Measurements from ENCODE around the gene AADAC.
A peak's percentile ranks its signal among the peaks of the same experiment; 100 is the strongest.
"Not testable (repeated sequence)": the region's sequence is repeated elsewhere in the genome, so short reads cannot be mapped to it uniquely, and the experiment has no call there.

The AADAC gene

DNA sequence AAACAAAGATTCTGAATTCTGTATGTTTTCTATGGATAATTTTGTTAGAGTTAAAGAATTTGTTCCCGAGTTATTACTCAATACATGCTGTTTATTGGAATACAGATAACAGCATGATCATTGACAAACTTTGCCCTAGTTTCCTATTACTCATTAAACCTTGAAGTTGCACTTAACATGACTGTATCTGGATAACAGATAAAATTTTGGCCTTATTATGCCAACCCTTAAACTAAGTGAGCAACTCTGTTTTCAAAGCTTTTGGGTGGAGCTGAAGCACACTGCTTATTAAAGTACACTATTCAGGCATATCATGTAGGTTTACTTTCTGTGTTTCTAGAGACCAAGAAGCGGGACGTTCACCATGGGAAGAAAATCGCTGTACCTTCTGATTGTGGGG, at the start of gene AADAC:
Gene AADAC, plus strand, starts transcription at position 318 of the 400 bp plus-strand sequence. Its CDS starts 47 bp downstream, at position 365.
- DNase-seq (ENCODE audit: low read depth), result peak; percentile 57

GRCh38 chr3:151764699-151765098, 49.2 kb upstream of the AADAC start:
- DNase-seq (ENCODE audit: low read depth), result not testable (repeated sequence)

DNA sequence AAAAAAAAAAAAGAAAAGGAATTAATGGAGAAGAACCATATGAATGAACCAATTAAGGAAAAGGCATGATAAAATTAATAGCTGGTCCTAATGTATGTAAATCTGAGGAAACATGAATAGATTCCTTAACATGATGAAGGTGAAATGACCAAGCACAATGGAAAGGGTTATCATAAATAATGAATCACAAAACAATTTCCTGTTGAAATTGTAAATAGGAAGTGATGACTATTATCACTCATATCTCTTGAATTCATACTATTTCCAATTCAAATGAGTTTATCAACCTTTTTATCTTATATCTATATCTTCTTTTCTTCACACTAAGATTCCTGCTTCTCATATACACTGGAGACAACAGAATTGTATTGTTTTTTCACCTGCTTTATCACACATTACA, 48.2 kb upstream of the AADAC start:
- DNase-seq (ENCODE audit: low read depth), result no peak

GRCh38 chr3:151766454-151766853, 47.5 kb upstream of the AADAC start:
- DNase-seq (ENCODE audit: low read depth), result peak; percentile 31

DNA sequence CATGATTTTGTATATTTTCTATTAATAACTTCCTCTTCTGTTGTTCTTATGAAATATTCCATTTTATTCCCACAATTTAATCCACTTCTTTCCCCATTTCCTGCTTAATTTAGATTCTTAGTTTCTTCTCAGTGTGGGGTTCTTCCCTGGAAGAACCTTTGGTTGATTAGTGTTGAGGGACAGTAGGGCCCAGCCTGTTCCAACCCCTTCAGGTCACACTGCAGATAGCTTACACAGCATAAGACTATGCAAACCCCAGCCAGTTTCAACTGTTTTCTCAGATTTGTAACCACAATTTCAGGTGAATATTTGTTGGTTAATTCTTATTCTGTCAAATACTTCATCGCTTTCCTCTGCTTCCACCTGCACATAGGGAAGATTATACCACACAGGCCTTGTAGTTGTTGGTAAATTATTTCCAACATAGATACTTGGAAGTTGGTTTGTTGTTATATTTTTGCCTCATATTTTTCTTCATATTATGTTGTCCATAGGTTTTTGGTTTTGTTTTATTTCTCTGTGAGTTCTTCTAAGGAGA, 45.5 kb upstream of the AADAC start:
- DNase-seq (ENCODE audit: low read depth), result no peak

GRCh38 chr3:151769175-151769574, 44.7 kb upstream of the AADAC start:
- no peak for DNase-seq (ENCODE audit: low read depth)

GRCh38 chr3:151770956-151771355, 43.0 kb upstream of the AADAC start:
- DNase-seq (ENCODE audit: low read depth), result peak; percentile 16

- DNase-seq (ENCODE audit: low read depth), result peak; percentile 24
Measured at GRCh38 chr3:151772825-151773480, 41.0 kb upstream of the AADAC start.

DNA sequence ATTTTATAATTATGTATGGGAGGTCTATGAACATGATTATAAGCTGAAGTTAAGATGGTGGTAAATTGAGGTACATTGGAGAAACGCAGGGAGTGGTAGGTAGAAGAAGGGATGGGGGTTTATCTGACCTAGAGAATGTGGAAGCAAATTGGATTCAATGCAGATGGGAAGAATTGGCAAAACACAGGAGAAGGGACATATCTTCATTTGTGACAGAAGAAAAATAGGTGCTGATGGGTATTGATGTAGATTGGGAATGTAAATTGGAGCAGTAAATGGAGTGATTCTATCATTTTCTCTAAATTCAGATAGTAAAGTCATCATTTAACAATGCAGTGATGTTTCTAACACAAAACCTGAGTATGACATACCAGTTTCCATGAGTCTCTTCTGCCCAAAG, 39.7 kb upstream of the AADAC start:
- no peak for DNase-seq (ENCODE audit: low read depth)

DNA sequence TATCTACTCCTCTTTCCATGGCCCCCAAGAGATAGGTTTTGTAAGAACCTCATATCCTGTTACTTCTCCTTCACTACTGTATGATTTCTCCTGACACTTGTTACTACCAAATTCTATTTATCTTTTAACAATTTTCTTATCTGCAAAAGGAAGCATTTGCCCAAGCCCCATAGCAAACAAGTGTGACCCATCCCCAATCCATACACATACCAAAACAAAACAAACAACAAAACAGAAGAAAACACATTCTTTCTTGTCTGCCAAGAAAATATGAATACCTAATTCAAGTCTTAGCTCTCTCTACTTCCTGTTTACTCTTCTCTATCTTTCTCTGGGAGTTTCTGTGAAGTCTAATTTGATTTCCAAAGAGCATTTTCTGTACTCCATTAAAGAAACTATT, 39.0 kb upstream of the AADAC start:
- DNase-seq (ENCODE audit: low read depth), result no peak

GRCh38 chr3:151775314-151776258, 38.3 kb upstream of the AADAC start:
- DNase-seq (ENCODE audit: low read depth), result no peak

DNA sequence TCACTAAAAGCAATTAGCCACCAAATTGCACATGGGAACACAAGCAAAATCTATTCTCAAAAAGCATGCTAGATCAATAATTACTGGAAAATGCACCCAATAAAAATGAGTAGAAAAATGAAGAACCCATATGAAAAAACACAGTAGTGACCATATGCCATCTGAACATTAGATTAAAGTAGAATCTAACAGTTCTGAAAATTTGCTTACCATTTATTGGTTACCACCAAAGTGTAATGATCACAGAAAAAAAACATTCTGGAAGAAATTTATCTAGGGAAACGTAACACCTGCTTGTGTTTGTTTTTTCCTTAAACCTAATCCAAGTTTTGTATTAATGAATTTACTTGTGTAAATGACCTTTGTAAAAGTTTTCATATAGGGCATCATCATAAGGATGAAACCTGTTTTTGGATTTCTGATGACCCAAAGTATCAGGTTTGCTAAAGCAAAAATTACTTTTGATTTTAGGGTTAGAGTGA, 37.6 kb upstream of the AADAC start:
- DNase-seq (ENCODE audit: low read depth), result no peak

GRCh38 chr3:151777880-151778279, 36.0 kb upstream of the AADAC start:
- no peak for DNase-seq (ENCODE audit: low read depth)

GRCh38 chr3:151787626-151788025, 26.3 kb upstream of the AADAC start:
- DNase-seq (ENCODE audit: low read depth), result no peak

DNA sequence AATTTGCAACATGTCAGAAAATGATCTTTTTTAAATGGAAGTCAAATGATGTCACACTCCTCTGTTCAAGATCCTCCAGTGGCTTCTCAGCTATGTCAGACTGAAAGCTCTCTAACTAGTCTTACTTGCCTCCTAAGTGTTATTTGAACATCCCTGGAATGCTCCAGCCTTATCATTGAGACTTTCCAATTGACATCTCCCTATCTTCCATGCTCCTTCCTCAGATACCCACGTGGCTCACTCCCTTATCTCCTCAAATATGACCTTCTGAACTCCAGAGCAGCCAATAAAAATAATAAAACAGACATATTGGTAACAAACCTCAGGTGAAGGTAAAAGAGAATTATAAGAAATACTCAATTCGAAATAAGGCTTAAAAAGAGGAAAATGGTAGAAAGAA, 25.5 kb upstream of the AADAC start:
- no peak for DNase-seq (ENCODE audit: low read depth)

DNA sequence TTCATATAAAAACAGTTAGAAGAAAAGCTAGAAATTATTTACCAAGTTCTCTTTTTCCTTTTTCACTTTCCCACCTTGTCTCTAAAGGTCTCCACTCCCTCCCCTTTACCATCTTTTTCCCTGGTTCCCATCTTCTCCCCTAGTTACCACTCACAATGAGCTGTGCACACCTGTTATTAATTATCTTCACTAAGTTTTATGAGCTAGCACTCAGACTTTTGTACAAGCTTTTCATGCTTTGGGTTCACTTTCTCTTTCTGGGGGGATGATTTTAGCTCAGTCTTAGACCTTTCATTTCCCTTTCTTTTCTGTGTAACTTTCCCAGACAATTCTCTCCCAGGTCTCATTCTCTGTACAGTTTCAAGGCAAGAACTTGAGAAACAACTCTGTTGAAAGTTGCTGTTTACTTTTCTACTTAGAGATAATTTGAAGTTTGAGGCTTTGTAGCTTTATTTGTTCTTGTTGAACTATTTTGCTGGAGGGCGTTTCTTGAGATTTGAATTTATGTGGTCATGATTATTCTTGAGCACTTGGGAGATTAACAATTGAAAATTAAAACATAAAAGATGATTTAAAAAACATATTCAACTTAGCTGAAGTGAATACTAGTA, 24.0 kb upstream of the AADAC start:
- DNase-seq (ENCODE audit: low read depth), result no peak

DNA sequence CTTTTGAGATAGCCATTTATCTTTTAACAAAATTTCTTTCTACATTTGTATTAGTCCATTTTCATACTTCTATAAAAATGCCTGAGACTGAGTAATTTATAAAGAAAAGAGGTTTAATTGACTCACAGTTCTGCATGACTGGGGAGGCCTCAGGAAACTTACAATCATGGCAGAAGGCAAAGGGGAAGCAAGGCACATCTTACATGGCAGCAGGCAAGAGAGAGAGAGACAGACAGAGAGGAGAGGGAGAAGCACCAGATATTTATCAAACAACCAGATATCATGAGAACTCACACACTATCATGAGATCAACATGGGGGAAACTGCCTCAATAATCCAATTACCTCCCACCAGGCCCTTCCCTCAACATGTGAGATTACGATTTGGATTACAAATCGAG, 23.2 kb upstream of the AADAC start:
- DNase-seq (ENCODE audit: low read depth), result not testable (repeated sequence)

DNA sequence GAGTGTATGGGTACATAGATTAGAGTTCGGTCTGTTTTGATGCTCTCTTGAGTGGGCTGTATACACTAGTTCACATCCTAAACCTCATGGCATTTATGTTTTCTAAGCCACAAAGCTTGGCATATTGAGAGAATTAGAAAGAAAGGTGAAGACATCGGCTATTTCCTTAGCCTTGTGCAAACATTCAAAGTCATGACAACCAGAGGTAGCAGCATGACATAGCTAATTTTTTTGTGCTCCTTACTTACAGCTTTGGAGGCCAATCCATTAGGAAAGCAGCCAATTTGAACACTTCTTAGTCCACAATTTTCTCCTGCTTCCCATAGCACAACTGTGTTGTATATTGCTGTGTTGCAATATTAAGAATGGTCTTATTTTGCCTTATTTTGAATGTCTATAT, 21.5 kb upstream of the AADAC start:
- DNase-seq (ENCODE audit: low read depth), result no peak

DNA sequence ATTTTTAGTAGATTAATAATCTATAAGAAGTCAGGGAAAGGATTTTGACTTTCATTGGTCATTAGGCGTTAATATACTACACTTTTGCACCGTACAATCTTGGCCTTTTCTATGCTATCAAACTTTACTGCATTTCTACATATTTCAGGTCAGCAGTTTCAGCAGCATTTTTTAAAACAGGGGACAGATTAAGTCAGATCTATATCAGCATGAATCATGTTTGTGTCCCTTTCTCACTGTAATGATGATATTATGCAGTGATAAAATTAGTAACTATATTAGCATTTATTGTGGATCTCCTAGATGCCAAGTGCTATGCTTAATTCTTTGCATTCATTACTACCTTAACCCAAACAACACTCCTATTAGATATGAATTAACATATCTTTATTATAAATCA, 20.3 kb upstream of the AADAC start:
- no peak for DNase-seq (ENCODE audit: low read depth)

DNA sequence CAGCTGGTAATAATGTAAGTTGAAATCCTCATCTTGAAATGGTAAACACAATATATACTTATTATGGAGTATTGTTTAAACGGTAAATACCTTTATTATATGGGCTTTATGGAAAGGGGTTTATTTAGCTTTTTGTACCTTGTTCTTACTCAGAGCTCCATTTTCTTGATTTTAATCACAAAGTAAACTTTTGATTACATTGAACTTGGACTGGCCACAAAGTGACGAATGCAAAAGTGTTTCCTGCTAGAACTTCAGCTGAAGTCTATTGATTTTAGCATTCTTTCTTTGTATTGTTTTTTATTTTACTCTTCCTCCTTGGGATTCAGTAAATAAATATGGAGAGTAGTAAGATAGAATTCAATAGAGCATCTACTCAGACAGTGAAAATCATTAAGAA, 19.8 kb upstream of the AADAC start:
- no peak for DNase-seq (ENCODE audit: low read depth)

DNA sequence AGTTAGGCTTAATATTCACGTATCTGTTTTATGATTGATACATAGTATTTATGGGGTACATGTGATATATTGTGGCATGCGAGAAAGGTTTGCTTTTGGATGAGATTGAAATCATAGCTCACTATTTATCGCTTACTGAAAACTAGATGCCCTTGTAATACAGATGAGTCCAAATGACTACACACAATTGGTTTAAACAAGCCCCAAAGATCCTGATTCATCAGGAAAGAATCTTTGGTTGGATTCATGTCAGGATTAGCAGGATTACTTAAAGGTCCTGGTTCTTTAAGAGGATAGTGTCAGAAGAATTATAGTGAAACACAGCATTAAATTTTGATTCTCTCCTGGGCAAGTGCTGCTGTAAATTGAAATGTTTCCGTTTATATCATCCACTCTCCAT, 18.6 kb upstream of the AADAC start:
- DNase-seq (ENCODE audit: low read depth), result peak; percentile 87

- peak; percentile 63 for DNase-seq (ENCODE audit: low read depth)
Measured at GRCh38 chr3:151796105-151796680, 17.7 kb upstream of the AADAC start.
